Stimulated activated CD8-positive, alpha-beta memory T cell treated with anti-CD3 and anti-CD28 coated beads, Interleukin-7, amount 100 ng/mL, for 48 hours (primary cell): ENCODE results near the gene ATP2A3.

Source experiments
- DNase-seq, 2 donors: peaks; one replicate each; pipeline ENCODE4 v3.0.0-alpha.2; 2020; ENCODE audit warnings: low read depth in 1 of 2; ENCODE audit errors: extremely low read depth in 1 of 2

The ATP2A3 gene

GRCh38 chr17:3914312-3914670, 49.9 kb downstream of the ATP2A3 start:
- no peak for DNase-seq

GRCh38 chr17:3913531-3914311, 50.5 kb downstream of the ATP2A3 start:
- peak; percentile 45 to 68 for DNase-seq

GRCh38 chr17:3912827-3913226, 51.4 kb downstream of the ATP2A3 start:
- no peak for DNase-seq

GRCh38 chr17:3911271-3912053, 52.8 kb downstream of the ATP2A3 start:
- DNase-seq = peak; percentile 33 to 68

GRCh38 chr17:3910420-3911270, 53.6 kb downstream of the ATP2A3 start:
- DNase-seq = no peak

GRCh38 chr17:3909257-3909656, 55.0 kb downstream of the ATP2A3 start:
- no peak for DNase-seq

- no peak for DNase-seq
Measured at GRCh38 chr17:3907483-3908216, 56.6 kb downstream of the ATP2A3 start.

- no peak for DNase-seq
Measured at GRCh38 chr17:3906881-3907280, 57.4 kb downstream of the ATP2A3 start.

GRCh38 chr17:3905017-3905520, 59.2 kb downstream of the ATP2A3 start:
- DNase-seq = no peak

GRCh38 chr17:3904501-3904900, 59.7 kb downstream of the ATP2A3 start:
- DNase-seq = no peak

GRCh38 chr17:3903881-3904290, 60.4 kb downstream of the ATP2A3 start:
- no peak for DNase-seq

GRCh38 chr17:3903051-3903825, 61.0 kb downstream of the ATP2A3 start:
- DNase-seq = no peak

- DNase-seq = no peak
Measured at GRCh38 chr17:3900646-3901045, 63.6 kb downstream of the ATP2A3 start.

- no peak for DNase-seq
Measured at GRCh38 chr17:3897731-3898130, 66.5 kb downstream of the ATP2A3 start.

GRCh38 chr17:3896968-3897235, 67.3 kb downstream of the ATP2A3 start:
- DNase-seq = no peak

GRCh38 chr17:3896108-3896967, 67.9 kb downstream of the ATP2A3 start:
- no peak for DNase-seq

- no peak for DNase-seq
Measured at GRCh38 chr17:3895354-3895753, 68.9 kb downstream of the ATP2A3 start.

- DNase-seq = no peak
Measured at GRCh38 chr17:3894911-3895343, 69.3 kb downstream of the ATP2A3 start.

GRCh38 chr17:3894188-3894587, 70.0 kb downstream of the ATP2A3 start:
- no peak for DNase-seq
